ENCODE measurements around the gene ARAP1.

Gene ARAP1

DNA sequence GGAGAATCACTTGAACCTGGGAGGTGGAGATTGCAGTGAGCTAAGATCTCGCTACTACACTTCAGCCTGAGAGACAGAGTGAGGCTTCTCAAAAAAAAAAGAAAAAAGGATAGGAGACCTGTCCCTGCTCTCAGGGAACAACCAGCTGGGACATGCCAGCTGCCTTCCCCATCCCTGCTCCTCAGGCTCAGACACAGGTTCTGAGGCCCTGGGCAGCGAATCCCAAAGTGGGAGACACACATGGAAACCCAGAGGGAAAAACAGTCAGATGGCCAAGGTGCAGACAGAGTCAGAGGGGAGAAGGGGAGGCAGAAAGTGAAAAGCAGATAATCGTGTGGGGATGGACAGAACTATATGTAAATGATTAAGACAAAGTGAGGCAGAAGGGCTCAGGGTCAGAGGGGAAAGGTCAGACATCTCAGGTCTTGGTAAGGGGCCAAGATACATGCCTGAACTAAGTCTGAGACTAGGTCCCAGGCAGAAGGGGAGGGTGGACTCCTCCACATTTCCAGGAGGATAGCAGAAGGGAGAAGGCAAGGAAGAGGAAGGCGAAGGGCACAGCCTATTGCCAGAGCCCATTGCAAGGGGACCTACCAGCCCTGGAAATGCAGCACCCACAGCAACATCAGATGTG is 27.4 kb upstream of the ARAP1 start:
- no peak for DNase-seq

DNA sequence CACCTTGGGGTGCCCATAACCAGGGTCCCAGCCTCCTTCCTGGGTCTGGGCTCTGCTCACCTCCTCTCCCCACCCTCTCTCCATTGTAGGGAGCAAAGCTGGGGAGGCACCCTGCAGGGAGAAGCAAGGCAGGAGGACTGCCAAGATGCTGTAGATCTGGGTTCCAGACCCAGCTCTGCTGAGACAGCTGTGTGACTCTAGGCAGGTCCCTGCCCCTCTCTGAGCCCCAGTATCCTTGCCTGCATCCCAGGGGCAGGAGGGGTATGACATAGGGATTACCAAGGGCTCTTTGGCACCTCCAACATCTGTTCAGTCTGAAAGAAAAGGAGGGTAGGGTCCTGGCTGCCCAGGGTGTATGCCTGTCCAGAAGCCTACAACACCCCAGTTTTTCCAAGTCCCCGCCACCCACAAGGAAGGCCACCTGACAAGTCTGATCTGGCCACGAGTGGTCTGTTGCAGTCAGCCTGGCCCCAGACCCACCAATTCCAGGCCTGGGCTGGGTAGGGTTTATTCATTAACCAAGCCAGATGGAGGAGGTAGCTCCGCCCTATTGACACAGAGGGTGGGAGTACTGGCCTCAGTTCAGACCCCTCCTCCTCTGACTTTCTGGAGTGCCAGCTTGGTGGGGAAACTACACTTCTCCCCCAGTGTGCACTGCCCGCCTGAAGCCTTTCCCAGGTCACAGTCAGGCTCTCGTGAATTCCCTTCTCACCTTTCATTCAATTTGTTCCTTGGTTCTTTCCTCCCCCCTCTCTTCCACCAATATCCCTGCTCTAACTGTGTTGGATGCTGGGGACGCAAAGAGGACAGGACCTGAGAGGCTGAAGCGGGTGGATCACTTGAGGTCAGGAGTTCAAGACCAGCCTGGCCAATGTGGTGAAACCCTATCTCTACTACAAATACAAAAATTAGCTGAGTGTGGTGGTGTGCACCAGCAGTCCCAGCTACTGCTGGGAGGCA is 26.6 kb upstream of the ARAP1 start:
- DNase-seq, result no peak

DNA sequence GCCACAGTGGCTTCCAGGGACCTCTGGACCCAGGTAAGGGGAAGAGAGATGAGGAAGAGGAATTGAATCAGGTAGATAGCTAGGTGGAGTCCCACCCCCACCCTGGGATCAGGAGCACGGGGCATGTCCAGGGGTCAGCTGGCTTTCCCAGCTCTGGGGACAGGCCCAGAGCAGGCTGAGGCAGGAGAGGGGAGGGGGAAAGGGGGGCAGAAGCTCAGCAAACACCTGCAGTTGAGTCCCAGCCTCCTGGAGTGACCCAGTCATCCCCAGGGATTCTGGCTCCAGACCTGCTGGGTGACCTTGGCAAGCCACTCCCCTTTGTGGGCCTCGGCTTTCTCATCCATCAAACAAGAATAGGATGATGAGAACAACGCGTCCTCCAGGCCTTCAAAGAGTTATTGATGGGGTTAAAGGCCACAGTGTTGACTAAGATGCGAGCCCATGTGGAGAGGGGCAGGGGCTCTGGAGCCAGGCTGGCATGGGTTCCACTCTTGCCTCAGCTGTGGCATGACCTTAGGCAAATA is 25.6 kb upstream of the ARAP1 start:
- no peak for DNase-seq

DNA sequence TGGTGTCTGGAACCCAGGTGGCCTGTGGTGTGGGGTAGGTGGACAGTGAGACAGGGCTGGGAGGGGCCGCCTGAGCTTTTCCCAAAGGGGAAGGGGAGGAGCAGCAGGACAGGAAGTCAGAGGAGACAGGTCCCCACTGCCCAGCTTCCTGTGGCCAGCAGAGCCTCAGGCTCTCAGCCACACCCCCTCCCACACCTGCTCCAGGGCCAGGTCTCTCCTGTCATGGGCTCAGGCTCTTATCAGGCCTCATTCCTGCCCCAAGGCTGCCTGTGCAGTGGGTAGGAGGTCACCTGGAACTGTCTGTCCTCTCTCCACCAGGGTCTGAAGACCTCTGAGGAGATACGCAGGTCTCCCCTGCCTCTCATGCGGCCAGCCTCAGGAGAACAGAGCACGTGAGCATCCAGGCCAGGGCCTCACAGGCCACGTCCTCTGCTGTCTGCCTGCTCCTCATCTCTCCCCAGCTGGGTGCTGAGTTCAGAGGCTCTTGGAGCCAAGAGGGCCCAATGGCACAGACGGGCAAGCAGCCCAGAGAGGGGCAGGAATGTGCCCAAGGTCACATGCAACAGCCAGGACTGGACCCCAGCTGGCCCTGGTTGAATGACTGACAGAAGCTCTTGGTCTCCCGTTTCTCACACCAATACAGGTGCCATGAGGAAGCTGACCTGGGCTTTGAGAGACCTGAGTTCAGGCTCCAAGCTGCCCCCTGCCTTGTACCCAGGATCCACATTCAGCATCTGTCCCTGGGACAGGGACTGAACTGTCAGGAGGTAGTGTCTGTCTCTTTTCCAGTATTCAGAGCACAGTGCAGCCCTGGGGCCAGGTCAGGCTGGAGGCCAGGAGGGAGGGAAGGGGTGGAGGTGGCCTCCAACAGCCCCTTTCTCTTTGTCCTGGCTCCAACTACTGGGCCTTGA is 24.9 kb upstream of the ARAP1 start:
- no peak for DNase-seq

DNA sequence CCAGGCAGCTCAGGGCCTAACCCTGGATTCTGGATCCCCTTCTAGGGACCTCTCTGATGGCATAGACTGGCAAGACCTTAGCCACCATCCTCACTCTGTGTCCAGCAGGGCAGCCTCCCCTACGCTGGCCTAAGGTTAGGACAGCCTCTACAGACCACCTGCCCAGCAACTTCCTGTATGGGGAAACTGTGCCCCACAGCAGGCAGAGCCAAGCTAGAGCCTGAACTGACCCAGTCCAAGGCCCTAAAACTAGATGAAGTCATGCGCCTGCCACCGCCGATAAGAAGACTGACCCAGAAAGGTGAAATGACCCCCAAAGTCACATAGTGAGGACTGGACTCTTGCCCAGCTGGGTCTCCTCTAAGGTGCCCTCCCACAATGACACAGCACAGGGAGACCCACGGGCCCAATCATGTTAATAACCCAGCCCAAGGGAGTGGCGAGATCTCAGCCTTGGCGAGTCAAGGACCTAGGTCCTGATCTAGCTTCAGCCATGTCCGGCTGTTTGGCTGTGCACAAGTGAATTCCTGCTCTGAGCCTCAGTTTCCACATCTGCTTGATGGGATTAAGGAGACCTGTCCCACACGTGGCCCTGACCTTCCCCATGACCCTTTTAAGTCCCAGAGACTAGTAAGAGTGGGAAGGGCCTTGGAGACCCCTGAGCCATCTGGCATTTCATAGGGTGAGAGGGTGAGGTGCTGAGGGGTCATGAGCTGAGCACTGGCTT is 24.1 kb upstream of the ARAP1 start:
- no peak for DNase-seq

DNA sequence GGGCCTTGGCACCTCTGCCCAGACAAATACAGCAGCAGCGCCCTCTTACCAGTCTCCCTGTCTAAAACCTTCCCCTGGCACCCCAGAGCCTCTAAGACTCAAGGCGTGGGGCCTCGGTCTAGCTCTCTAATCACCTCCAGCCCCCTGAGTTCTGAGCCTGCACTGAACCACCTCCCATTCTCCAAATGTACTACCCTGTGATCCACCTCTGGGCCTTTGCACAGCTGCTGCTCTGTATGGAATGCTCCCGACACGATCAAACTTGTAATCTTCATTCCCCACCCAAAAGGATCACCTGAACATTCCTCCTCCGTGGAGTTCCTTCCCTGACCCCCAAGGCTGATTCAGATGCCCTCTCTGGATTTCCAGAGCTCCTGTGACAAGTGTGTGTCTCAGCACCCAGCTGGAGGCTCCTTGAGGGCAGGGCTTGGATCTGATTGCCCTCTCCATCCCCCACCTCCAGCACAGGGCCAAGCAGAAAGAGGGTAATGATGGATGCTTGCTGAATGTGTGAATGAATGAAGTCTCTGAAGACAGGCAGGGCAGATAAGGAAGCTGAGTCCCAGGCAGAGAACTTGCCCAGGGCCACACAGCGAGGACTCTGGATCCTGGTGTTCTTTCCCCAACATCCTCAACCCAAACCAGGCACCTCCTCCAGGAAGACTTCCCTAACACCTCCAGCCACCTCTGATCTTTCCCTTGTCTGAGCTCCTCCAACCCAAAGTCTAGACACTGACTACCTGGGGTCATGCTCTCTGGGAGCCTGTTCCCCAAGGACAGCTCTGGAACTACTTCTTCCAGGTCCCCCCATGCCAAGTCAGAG is 23.3 kb upstream of the ARAP1 start:
- DNase-seq, result no peak

DNA sequence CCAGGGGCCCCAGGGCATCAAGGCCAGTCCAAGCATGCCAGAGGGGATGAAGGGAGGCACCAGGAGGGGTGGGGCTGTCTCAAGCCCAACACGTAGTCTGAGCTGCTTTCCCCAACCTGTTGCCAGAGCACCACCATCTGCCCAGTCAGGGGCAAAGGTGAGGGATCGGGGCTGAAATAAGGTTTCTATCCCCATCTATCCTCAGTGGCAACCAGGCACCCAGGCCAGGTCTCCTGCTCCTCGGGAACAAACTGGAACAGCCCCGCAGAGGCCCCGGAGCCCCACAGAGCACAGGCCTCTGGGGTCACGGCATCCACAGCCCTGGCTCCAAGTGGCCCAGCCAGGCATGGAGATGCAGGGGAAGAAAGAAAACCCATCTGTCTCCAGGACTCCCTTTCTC is 22.3 kb upstream of the ARAP1 start:
- DNase-seq, result no peak

DNA sequence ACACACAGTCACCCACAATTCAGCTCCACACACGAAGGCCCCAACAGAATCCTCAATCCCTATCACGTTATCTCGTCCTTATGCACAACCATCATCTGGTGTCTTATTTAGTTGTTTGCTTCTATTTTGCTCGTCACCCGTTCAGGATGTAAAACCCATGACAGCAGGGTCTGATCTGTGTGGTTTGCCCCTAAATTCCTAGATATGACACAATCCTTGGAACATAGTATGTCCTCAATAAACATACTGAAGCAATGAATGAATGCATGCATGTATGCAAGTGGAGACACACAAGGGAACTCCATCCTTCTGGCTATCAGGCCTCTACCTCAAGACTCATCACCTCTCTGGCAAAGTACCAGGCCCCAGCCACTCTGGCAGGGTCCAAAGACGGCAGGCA is 21.5 kb upstream of the ARAP1 start:
- no peak for DNase-seq

DNA sequence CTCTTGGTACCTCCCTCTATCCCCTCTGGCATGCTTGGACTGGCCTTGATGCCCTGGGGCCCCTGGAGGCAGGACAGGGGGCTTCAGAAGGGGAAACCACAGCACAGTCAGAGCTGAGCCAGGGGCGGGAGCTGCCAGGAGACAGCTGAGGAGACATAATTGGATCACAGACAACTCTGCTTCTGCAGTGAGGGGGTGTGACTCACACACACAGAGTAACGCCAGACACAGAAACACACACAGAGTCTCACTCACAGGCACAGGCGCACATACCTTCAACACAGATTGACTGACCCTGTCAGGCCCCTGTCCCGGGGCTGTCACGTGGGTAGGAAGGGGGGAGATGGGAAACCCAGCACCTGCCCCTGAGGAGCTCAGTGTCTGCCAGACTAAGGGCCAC is 21.1 kb upstream of the ARAP1 start:
- no peak for DNase-seq

DNA sequence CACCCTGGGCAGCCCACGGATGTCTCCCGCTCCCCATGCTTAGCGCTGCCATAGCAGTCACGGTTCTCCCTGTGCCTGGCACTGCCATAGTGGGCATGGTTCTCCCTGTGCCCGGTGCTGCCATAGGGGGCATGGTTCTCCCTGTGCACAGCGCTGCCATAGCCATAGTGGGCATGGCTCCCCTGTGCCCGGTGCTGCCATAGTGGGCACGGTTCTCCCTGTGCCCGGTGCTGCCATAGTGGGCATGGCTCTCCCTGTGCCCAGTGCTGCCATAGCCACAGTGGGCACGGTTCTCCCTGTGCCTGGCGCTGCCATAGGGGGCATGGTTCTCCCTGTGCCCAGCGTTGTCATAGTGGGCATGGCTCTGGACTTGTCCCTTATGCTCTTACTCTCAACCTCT is 19.9 kb upstream of the ARAP1 start:
- DNase-seq, result no peak

DNA sequence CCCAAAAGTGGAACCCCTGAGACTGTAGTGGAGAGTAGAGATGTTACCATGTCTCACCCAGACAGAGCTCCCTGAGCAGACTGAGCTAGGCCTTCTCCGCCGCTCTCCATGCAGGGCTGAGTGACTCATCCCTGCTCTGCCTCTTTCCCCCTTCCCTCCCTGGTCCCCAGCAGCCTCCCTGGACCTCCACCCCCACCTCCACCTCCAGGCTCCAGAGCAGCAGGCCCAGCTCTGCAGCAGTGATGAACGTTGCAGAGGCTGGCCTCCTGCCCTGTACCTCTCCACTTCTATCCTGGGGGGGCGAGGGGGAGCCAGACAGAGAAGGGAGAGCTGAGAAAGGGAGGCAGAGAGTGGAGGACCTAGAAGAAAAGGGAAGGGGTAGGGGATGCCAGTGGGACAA is 19.3 kb upstream of the ARAP1 start:
- no peak for DNase-seq

DNA sequence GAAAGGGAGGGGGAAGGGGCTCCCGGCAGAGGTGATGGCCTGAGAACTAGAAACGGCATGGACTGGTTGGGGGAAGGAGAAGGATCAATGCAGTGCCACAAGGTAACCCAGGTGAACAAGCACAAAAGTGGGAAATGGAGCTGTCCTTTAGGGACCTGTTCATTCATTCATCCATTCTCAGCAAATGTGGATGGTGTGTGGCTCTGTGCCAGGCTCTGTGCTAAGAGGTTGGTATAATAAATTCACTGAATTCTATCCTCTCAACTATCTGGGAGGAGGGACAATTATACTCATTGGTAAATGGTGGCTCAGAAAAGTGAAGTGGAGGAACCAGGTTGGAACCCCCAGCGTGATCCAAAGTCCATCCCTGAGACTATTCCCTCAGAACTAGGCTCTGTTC is 18.6 kb upstream of the ARAP1 start:
- no peak for DNase-seq

DNA sequence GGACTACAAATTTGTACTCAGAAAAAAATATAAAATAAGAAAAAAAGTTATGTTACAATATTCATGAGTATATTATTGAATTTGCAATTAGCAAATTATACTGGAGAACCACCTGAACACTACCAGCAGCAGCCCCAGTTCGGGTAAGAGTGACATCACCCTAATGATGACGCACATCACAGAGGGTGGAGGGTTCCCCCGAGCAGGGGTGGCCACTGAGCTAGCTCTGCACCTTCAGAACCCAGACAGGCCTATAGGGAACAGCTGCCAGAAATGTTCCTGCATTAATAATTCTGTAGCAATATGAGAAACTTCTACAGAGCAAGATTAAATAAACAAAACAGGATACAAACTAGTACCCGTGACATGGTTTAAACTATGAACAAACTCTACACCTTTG is 17.5 kb upstream of the ARAP1 start:
- DNase-seq, result no peak

DNA sequence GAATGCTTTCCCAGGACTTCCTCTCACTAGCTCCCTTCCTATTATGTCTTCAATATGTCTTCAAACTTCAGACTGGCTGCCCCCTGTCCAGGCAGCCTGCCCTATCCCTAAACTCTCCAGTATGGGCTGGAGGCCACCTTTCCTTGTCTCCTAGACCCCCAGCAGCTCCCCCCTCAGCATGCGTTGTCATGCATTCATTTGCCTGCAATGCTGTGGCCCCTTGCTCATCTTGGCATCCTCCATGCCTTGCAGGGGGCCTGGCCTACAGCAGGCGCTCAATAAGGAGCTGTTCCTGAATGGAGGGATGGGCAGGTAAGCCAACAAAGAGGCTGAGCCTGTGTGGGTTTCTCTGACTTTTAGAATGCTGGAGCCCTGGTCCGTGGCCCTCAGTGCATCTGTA is 16.4 kb upstream of the ARAP1 start:
- no peak for DNase-seq

DNA sequence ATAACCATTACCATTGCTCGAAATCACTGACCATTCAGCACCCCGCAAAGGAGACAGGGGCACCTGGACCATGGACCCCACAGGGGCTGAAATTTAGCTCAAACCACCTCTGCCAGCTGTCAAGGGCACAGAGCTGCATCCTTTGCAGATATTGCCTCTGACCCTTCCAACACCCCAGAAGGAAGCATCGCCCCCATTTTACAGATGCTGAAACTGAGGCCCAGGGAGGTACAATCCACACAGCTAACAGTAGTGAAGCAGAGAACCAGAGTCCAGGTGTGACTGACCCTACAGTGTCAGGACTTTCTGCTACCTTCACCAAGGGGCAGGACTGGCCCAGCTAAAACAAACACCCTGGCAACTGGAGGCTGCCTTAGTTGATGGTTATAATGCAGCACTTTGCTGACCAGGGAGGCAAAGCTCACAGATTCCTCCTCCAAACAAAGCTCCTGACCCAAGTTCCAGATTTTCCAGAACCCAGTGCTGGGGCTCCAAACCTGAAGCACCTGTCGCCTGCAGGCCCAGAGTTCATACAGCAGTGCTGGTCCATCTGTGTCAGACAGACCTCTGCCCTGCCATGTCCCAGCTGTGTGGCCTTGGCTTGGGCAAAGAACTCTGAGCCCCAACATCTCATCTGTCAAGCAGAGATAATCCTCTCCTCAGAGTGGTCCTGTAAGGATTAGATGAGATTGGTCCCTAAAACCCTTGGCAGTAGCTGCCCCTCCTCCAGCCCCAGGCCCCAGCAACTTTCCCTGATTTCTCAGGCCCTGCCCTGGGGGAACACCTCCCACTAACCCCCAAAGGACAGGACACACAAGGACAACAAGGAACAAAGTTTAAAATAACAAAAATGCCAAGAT is 15.2 kb upstream of the ARAP1 start:
- no peak for DNase-seq

DNA sequence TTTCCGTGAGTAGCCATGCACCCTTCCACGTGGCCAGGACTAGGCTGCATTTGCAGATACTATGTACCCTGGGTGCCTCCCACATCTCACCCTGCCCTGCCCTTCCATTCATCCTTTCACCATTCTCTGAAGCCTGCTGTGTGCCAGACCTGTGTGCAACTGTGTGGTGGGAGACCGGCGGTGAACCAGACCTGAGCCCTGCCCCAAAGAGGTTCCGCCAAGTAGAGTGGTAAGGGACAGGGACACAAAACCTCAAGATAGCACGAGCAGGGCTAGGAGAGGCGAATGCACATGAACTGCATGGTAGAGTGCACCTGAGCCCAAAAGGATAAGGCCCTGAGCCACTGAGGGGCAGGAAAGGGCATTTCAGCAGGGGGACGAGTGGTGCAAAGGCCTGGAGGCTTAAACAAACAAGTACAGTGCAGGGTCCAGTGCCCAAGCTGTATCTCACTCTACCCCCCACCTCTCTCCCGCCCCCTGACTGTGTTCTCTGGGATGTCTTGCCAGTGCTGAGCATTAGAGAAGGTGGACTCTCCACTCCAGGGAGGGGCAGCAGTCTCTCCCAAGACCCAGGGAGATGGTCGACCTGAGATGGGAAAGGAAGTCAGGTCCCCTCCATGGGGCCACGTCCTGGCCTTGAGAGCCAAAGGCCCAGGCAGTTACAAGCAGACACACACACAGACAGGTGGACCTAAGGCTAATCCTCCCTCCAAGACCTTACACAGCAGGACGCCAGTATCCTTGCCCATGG is 14.1 kb upstream of the ARAP1 start:
- no peak for DNase-seq

DNA sequence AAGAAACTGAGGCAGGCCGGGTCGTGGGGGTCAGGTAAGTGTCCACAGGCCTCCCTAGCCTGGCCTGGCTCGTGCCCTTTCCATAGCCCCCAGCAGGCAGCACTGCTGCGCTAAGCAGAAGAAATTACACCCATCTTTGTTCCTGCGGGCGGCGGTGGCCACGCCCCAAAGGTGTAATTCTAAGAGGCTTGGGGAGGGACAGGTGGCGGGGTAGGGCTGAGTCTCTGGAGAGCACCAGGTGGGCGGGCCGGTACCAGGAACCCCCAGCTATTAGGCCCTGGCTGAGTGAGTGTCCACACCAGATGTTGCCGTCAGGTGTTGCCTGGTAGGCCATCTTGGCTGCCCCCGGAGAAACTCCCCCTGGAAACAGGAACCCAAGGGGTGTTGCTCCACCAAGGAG is 12.3 kb upstream of the ARAP1 start:
- DNase-seq, result no peak

DNA sequence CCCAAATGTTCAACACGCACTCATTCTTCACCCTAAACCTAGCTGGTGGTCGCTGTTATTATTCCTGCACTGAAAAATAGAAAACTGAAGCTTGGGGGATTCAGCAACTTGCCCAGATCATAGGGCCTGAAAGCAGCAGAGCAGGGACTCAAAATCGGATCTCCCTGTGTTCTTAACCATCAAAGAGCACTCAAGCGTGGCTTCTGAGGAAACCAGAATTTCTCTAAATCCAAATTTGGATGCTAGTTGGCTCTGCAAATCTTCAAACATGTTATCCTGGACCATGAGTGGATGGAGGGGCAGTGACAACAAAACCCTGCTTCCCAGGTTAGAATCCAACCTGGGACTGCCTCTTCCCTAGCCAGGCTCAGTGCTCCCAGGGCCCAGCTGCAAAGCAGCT is 11.6 kb upstream of the ARAP1 start:
- no peak for DNase-seq

DNA sequence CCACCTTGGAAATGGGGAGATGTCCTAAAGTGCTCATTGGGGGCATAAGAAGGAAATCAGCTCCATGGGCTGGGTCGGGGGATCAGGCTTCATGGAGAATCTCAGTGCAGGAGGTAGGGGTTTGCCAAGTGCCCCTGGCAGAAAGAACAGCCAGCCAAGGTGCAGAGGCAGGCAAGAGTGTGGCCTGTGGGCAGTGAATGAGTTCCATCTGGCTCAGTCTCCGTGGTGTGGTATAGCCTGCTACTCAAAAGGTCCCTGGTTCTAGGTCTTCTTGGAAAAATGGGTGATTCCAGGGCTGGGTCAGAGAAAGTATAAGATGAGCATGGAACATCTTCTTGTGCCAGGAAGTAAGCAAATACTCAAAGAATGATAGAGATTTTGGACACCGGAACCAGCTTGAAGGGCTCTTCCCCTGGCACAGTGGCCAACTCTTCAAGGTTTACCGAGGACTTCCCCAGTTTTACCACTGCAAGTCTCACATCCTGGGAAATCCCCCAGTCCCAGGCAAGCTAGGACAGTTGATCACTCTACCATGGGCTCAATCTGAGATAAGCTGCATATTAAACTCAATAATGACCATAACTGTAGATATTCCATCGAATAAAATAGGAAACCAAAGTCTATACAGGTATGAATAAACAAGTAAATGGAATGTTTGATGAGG is 10.6 kb upstream of the ARAP1 start:
- peak in 1 of 5 donors; percentile 38 for DNase-seq
